ENCODE data around the gene RBFOX2.

DNA sequence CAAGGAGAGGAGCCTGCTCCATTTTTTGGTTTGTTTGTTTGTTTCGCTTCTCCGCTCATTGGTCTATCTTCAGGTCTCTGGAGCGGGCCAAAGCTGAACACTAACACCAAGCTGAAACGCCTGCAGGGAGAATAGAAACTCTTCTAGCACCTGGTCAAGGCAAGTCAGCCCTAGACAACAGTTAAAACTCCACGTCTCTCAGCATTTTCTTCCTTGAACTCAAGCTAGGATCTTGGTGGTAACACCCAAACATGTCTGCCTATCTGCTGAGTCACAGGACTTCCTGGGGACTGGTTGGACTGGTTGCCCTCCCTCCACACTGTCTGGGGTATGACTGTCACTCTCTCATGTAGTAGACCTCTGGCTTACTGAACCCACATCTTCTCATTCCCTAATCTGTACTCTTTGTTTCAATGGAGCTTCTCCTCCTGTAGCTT lies 23.9 kb upstream of the RBFOX2 start:
- no peak for TF ChIP-seq EZH2 (IDR thresholded peaks at IDR 0.05)
- no peak for TF ChIP-seq POLR2AphosphoS5 (IDR thresholded peaks at IDR 0.05; ENCODE audit: borderline replicate concordance, low read depth, low read length)

All from SK-N-MC (cell line).